Measurements from ENCODE around the gene PHF21B.
"Not testable (repeated sequence)": the region's sequence is repeated elsewhere in the genome, so short reads cannot be mapped to it uniquely, and the experiment has no call there.

Gene PHF21B

DNA sequence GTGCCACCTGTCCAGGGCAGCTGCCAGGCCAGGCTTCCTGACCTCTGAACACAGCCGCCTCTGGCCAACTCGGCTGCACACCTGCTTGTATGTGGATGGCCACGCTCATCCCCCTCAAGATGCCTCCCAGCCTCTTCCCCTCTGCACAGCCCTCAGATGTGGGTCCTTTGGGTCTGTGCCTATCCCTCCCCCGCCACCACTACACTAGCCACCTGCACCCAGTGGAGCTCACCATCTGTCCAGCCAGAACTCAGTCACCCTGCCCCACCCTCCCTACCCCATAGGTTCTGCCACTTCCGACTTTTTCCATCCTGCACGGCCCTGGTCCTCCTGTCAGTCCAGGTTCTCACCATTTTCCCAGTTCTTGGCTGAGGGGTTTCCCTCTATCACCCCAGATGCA lies 44.6 kb downstream of the PHF21B start:
- H3K27me3 ChIP-seq (ENCODE audit: insufficient read depth, low read depth, severe bottlenecking), result no peaks in the 10 kb centered on the region
- H3K4me3 ChIP-seq (ENCODE audit: low read depth, low read length), result no peak overlapping the region
- no peaks in the 10 kb centered on the region for H3K9me3 ChIP-seq (ENCODE audit: severe bottlenecking)
- DNase-seq, result peak; percentile 50
- TF ChIP-seq CTCF (IDR thresholded peaks at IDR 0.05; ENCODE audit: low read depth, low read length), result no peak
- peaks cover 21% of the 10 kb centered on the region for H3K36me3 ChIP-seq
- H3K27ac ChIP-seq, result peak overlapping the region; percentile 52

GRCh38 chr22:44964722-44965078 lies 45.1 kb downstream of the PHF21B start:
- no peak for TF ChIP-seq CTCF (IDR thresholded peaks at IDR 0.05; ENCODE audit: low read depth, low read length)
- Histone ChIP-seq H3K36me3 (peaks cover 18% of the 10 kb centered on the region), H3K27ac (peak overlapping the region; percentile 44; the same call in 1 of the 2 replicates), H3K4me3 (ENCODE audit: low read depth, low read length) (no peak overlapping the region), H3K27me3 (ENCODE audit: insufficient read depth, low read depth, severe bottlenecking) (no peaks in the 10 kb centered on the region), H3K9me3 (ENCODE audit: severe bottlenecking) (no peaks in the 10 kb centered on the region)
- DNase-seq, result no peak

GRCh38 chr22:44963832-44964721 lies 45.7 kb downstream of the PHF21B start:
- no peak for DNase-seq
- Histone ChIP-seq H3K9me3 (ENCODE audit: severe bottlenecking) (no peaks in the 10 kb centered on the region), H3K36me3 (peaks cover 23% of the 10 kb centered on the region), H3K27ac (0 out of 2 replicates have a peak overlapping the region, but pooled peaks have one; percentile 44), H3K4me3 (ENCODE audit: low read depth, low read length) (no peak overlapping the region), H3K27me3 (ENCODE audit: insufficient read depth, low read depth, severe bottlenecking) (no peaks in the 10 kb centered on the region)
- no peak for TF ChIP-seq CTCF (IDR thresholded peaks at IDR 0.05; ENCODE audit: low read depth, low read length)

DNA sequence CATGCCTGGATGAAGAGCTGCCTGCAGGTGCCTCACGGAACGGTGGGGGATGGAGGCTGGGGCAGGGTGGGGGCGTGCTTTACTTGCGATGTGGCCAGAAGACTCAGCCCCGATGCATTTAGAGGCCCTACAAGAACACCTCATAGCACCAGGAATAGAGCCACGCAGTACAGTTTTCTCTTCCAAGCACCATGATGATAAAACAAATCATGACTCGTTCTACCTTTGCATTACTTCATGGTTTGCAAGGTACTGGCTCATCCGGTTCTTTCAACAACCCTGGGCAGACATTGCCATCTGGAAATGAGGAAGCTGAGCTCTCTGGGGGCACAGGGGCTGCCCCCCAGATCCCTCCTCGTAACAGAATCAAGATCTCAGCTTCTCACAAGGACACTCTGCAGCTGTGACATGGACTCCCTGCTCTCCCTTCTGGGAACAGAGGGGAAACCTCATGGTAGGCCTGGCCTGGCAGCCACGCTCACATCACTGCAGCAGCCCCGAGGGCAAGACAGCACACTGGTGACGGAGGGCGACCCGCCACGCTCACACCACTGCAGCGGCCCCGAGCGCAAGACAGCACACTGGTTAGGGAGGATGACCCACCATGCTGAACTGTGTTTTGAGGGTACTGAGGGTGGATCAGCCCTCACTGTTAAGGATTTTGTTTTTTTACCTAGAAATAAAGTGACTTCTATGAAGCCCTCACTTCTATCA lies 46.9 kb downstream of the PHF21B start:
- DNase-seq, result no peak
- Histone ChIP-seq H3K9me3 (ENCODE audit: severe bottlenecking) (no peaks in the 10 kb centered on the region), H3K4me3 (ENCODE audit: low read depth, low read length) (no peak overlapping the region), H3K27me3 (ENCODE audit: insufficient read depth, low read depth, severe bottlenecking) (no peaks in the 10 kb centered on the region), H3K27ac (no peak overlapping the region), H3K36me3 (peaks cover 23% of the 10 kb centered on the region)
- no peak for TF ChIP-seq CTCF (IDR thresholded peaks at IDR 0.05; ENCODE audit: low read depth, low read length)

DNA sequence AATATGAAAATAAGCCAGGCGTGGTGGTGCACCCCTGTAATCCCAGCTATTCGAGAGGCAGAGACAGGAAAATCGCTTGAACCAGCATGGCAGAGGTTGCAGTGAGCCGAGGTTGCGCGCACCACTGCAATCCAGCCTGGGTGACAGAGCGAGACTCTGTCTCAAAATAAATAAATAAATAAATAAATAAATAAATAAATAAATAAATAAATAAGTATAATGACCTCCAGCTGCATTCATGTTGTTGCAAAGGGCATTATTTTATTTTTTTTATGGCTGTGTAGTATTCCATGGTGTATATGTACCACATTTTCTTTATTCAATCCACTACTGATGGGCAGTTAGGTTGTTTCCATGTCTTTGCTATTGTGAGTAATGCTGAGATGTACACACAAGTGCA lies 48.1 kb downstream of the PHF21B start:
- H3K9me3 ChIP-seq (ENCODE audit: severe bottlenecking); H3K4me3 ChIP-seq (ENCODE audit: low read depth, low read length); H3K27ac ChIP-seq; DNase-seq; H3K27me3 ChIP-seq (ENCODE audit: insufficient read depth, low read depth, severe bottlenecking): not testable (repeated sequence)
- peaks cover 19% of the 10 kb centered on the region for H3K36me3 ChIP-seq
